Measurements from ENCODE around the gene SPOP. TPM values are rescaled to one million over a fixed set of nuclear protein-coding genes. Genes with fewer than 3 reads are reported as not detected.

Gene SPOP
- total and polyA plus RNA-seq, 5 experiments from 2014 or later: 75.9 to 126 (median 92.0) TPM

DNA sequence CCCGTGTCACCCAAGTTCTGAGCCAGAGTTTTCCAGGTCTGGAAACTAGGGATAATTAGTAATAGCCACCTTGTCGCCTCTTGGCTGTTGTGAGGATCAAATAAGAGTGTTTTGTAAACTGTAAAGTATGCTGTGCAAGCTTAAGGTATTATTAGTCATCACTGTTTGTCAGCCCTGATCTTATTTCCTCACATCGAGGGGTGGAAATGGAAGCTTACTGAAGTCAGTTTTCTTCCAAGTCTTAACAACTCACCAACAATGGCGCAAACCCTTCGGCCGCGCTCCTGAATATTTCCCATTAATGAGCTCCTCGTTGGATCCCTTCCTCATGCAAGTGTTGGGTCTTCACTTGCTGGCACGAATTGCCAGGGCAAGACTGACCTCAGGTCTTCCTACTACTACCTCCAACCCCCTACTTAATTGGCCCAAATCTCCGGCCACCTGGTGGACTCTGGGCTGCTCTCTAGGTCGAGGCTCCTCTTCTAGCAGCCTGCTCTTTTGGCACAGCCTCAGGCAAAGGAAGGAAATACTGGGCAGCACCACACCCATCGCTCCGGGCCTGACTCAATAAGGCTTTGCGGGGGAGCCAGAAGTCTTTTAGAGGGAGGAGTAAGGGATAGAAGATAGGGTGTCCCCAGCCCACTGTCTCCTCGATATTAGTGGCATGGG is 30.8 kb upstream of the SPOP start:
- no peaks in the 10 kb centered on the region for H3K27me3 Mint-ChIP-seq
- H3K9me3 Mint-ChIP-seq: no peaks in the 10 kb centered on the region
- peaks cover 0 to 55% (median 6%) of the 10 kb centered on the region in 3 donors for H3K36me3 Mint-ChIP-seq
- ATAC-seq: peak in 1 of 2 donors; percentile 9
- POLR2A ChIA-PET: interaction anchor here (0.6 to 8.6 kb wide), 27 partner anchors 9 to 143 kb away, joined by 3 to 92 read pairs (median 4); partner anchors contain the start of genes FAM117A and KAT7
- H3K4me1 Mint-ChIP-seq: peaks cover 19 to 48% (median 47%) of the 10 kb centered on the region in 4 donors
- H3K4me3 Mint-ChIP-seq: peak overlapping the region; percentile 89 to 99 (median 94)
- peak overlapping the region; percentile 96 to 100 (median 98) for H3K27ac Mint-ChIP-seq
- no peak for DNase-seq

DNA sequence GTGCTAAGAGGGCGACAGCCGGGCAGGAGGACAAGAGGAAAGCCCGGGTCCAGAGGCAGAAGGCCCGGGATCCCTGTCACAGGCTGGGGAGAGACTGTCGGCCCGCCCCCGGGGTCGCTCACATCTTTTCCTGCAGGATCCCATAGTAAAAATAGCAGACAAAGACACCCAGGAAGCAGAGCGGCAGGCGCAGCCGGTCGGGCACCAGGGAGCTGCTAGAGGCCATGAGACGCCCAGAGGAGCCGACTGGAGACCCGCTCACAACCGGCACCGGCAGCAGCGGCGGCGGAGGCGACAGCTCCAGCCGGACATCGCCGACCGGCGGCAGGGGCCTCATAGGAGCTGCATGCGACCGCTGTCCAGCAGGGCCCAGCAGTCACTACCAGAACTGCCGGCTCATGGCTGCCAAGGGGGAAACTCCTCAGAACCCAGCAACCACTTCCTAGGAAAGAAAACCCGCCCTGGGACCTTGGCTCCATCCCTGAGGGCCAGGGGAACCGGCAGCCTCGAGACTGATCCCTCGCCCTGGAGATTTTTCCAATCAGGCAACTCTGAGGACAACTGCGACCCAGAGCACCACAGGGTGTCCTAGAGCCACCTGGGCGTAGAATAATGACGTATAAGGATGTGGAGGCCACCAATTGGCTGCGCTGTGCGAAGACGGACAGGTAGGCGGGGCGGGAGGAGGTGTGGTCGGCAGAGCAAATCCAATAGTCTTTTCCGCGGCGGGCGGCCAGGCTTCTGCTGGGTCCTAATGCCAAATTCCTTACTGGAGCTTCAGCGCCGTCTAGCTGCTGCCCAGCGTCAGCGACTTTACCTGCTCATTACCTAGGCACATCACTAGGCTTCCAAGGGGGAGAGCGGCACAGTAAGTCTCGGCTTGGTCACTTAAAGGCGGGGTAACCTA is 30.0 kb upstream of the SPOP start, which contains the start of gene SLC35B1:
Gene SLC35B1 (minus strand): TSS at position 357 of the 907 bp plus-strand sequence. CDS start 131 bp downstream, at position 226.
- H3K27me3 Mint-ChIP-seq: no peaks in the 10 kb centered on the region
- peak within 1 kb of the TSS; percentile 89 to 99 (median 94) for H3K4me3 Mint-ChIP-seq
- H3K9me3 Mint-ChIP-seq: no peaks in the 10 kb centered on the region
- H3K4me1 Mint-ChIP-seq: peaks cover 18 to 48% (median 47%) of the 10 kb centered on the region in 4 donors
- DNase-seq: peak; percentile 94 to 99 (median 98)
- POLR2A ChIA-PET: interaction anchor here (0.6 to 8.6 kb wide), 30 partner anchors 8 to 143 kb away, joined by 3 to 92 read pairs (median 4); partner anchors contain the start of genes FAM117A and KAT7
- peak; percentile 97 to 98 for ATAC-seq
- peak within 1 kb of the TSS; percentile 96 to 100 (median 98) for H3K27ac Mint-ChIP-seq
- H3K36me3 Mint-ChIP-seq: peaks cover 0 to 59% (median 6%) of the 10 kb centered on the region in 3 donors

DNA sequence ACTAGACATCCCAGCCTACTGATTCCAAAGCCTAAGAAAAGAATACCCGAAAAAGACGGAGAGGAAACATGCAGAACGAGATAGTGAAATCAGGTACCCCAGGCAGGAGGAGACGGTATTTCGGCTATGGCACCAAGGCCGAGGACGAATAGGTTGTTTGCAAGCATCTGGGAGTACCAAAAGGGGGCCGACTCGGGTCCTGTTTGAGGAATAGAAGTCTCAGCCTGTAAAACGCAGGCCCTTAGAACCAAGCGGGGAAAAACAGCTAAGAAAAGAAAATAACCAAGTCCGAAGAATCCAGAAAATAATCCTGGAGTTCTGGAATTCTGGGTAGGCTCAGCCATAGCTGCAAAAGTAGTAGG is 29.3 kb upstream of the SPOP start:
- H3K36me3 Mint-ChIP-seq: peaks cover 0 to 60% (median 6%) of the 10 kb centered on the region in 3 donors
- H3K27me3 Mint-ChIP-seq: no peaks in the 10 kb centered on the region
- H3K9me3 Mint-ChIP-seq: no peaks in the 10 kb centered on the region
- H3K4me3 Mint-ChIP-seq: peak overlapping the region; percentile 89 to 99 (median 94)
- ATAC-seq: no peak
- POLR2A ChIA-PET: interaction anchor here (1.0 to 8.6 kb wide), 19 partner anchors 7 to 144 kb away, joined by 3 to 92 read pairs (median 6); partner anchors contain the start of genes FAM117A and KAT7
- DNase-seq: peak in 7 of 10 donors; percentile 15 to 37 (median 31)
- peak overlapping the region; percentile 96 to 100 (median 98) for H3K27ac Mint-ChIP-seq
- H3K4me1 Mint-ChIP-seq: peaks cover 18 to 48% (median 47%) of the 10 kb centered on the region in 4 donors

DNA sequence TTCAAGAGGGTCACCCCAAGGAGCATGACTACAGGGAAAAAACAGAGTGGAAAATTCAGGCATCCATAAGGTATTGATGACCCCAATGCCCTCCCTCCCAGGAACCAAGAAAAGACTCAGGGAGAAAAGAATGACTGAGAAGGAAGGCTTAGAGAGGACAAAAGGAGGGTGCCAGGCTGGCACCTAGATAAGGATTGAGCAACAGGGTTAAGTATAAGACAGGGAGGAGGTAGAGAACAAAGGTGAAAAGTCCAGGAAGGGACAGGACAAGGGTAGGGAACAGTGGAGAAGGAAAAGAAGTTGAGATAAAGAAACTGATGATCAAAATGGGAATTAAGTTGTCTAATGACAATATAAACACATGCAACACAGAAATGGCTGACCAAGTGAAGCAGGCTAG is 27.4 kb upstream of the SPOP start:
- Mint-ChIP-seq H3K36me3 (peaks cover 0 to 60% (median 10%) of the 10 kb centered on the region in 3 donors), H3K27ac (peak overlapping the region; percentile 58 to 97 (median 76)), H3K4me1 (peaks cover 15 to 51% (median 48%) of the 10 kb centered on the region in 4 donors), H3K4me3 (peak overlapping the region in 8 of 10 donors; percentile 28 to 99 (median 64)), H3K9me3 (no peaks in the 10 kb centered on the region), H3K27me3 (no peaks in the 10 kb centered on the region)
- DNase-seq (no peak), ATAC-seq (no peak)
- POLR2A ChIA-PET: interaction anchor here (0.5 to 8.6 kb wide), 6 partner anchors 14 to 344 kb away, joined by 3 to 91 read pairs (median 5); partner anchors contain the start of gene FAM117A

DNA sequence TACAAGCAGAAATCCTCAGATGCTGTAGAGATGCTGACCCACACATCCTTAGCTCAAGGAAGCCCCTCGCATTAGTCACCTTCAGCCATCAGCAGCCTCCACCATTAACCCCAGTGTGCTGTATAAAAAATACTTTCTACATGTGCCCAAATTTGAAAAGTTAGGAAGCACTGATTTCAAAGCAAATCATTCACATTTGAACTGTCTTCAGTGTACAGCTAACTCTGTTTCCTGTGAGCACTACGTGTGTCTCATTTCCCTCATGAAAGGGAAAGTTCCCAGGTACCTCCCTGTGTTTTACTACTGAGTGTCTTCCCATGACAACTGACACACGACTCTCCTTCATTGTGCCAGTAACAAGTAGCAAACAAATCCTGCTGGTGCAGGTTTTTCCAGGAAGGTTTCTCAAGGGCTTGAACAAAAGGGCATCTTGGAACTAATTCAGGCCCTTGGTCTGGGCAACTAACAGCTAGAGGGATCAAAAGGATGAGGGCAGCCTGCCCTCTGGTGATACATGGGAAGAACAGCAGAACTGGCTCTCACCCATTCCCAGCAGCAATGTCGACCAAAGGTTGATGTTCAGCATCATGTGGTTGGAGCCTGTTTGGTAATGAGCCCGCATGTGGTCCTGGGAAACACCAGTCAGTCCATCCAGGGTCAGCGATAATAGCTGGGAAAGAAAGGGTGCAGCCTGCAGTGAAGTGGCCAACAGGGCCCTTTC is 25.8 kb upstream of the SPOP start:
- Mint-ChIP-seq H3K27me3 (no peaks in the 10 kb centered on the region), H3K9me3 (no peaks in the 10 kb centered on the region), H3K4me1 (peaks cover 22 to 56% (median 45%) of the 10 kb centered on the region in 4 donors), H3K27ac (peak overlapping the region in 4 of 10 donors; percentile 38 to 77 (median 52)), H3K4me3 (no peak overlapping the region), H3K36me3 (peaks cover 0 to 63% (median 10%) of the 10 kb centered on the region in 3 donors)
- POLR2A ChIA-PET: interaction anchor here (0.5 to 8.6 kb wide), 11 partner anchors 8 to 148 kb away, joined by 3 to 91 read pairs (median 4); partner anchors contain the start of gene FAM117A
- no peak for DNase-seq
- ATAC-seq: no peak

DNA sequence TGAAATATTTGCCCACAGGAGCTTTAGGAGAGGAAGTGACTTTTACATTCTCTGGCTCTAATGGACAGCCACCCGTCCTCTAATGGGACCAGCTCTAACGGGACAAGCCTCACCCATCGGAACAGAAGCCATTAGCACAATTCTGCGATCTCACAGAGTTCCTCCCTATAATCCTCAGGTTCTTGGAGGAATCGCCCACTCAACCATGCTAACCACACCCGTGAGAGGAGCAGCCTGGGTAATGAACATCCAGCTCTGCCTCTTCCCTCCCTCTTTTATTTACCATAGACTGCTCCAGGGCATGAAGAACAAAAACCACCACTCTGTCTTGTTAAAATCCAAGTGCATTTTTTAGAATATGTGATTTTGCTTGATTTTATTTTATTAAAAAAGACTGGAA is 23.1 kb upstream of the SPOP start:
- Mint-ChIP-seq H3K9me3 (no peaks in the 10 kb centered on the region), H3K27ac (peak overlapping the region in 4 of 10 donors; percentile 4 to 89 (median 48)), H3K27me3 (no peaks in the 10 kb centered on the region), H3K4me1 (peaks cover 25 to 47% (median 33%) of the 10 kb centered on the region in 4 donors), H3K36me3 (peaks cover 0 to 60% (median 9%) of the 10 kb centered on the region in 3 donors), H3K4me3 (no peak overlapping the region)
- no peak for ATAC-seq
- POLR2A ChIA-PET: interaction anchor here (1.1 kb wide), 1 partner anchor 129 kb away, joined by 4 read pairs; no protein-coding TSS in a partner anchor
- DNase-seq: no peak

DNA sequence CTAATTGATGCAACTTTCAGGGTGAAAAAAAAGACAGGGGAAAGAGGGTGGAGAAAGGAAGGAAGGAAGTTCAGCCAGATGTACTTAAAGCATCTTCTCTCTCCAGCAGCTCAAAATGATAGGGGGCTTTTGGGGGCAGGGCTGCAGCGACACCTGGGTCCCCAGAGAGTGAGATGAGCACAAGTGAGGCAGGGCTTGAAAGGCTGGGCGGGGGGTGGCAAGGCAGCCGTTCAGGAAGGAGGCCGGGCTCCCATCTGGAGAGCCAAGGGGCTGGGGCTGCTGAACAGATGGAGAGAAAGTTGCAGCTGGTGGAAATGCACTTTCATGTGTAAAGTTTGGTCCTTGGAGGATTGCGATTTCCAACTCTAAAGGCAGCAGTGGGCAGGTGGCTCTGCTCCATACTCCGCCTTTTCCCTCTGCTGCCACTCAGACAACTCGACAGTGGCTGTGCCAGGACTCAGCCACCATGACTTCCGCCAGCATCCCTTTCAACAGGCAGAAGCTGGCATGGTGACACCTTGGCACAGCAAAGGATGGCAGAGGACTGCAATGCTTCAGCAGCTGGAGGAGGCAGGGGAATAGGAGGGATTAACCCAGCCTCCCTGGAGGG is 22.2 kb upstream of the SPOP start:
- H3K4me3 Mint-ChIP-seq: peak overlapping the region in 1 of 10 donors; percentile 17
- H3K27ac Mint-ChIP-seq: peak overlapping the region; percentile 16 to 89 (median 84)
- no peaks in the 10 kb centered on the region for H3K27me3 Mint-ChIP-seq
- H3K4me1 Mint-ChIP-seq: peaks cover 25 to 47% (median 33%) of the 10 kb centered on the region in 4 donors
- DNase-seq: no peak
- peaks cover 0 to 52% (median 7%) of the 10 kb centered on the region in 3 donors for H3K36me3 Mint-ChIP-seq
- no peaks in the 10 kb centered on the region for H3K9me3 Mint-ChIP-seq
- no peak for ATAC-seq
- POLR2A ChIA-PET: interaction anchor here (0.5 to 1.5 kb wide), 6 partner anchors 8 to 452 kb away, joined by 3 to 5 read pairs (median 3); partner anchors contain the start of genes FAM117A and SLC35B1

DNA sequence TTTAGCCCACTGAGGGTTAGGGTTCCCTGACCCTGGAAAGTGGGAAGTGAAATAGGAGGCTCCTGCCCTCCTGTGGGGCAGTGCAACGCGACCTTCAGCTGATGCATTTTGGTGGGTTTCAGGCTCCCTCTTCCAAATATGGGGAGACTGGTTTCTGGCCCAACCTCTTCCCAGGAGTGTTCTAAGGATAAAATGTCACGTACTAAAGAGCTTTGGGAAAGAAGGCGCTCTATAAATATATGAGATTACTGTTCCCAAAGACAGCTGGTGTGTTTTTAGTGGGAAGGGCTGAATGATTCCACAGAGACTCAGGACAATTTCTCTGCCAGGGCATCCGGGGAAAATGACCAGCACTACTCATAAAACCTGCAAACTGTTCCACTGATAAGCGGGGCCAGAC is 20.1 kb upstream of the SPOP start:
- H3K4me3 Mint-ChIP-seq: no peak overlapping the region
- no peaks in the 10 kb centered on the region for H3K9me3 Mint-ChIP-seq
- H3K27ac Mint-ChIP-seq: peak overlapping the region in 7 of 10 donors; percentile 16 to 86 (median 74)
- H3K4me1 Mint-ChIP-seq: peaks cover 31 to 42% (median 35%) of the 10 kb centered on the region in 4 donors
- DNase-seq (no peak), ATAC-seq (no peak)
- POLR2A ChIA-PET: interaction anchor here (0.7 to 3.6 kb wide), 7 partner anchors 10 to 122 kb away, joined by 3 to 18 read pairs (median 3); partner anchors contain the start of genes NXPH3, SLC35B1 and SPOP
- peaks cover 0 to 38% (median 4%) of the 10 kb centered on the region in 3 donors for H3K36me3 Mint-ChIP-seq
- no peaks in the 10 kb centered on the region for H3K27me3 Mint-ChIP-seq

DNA sequence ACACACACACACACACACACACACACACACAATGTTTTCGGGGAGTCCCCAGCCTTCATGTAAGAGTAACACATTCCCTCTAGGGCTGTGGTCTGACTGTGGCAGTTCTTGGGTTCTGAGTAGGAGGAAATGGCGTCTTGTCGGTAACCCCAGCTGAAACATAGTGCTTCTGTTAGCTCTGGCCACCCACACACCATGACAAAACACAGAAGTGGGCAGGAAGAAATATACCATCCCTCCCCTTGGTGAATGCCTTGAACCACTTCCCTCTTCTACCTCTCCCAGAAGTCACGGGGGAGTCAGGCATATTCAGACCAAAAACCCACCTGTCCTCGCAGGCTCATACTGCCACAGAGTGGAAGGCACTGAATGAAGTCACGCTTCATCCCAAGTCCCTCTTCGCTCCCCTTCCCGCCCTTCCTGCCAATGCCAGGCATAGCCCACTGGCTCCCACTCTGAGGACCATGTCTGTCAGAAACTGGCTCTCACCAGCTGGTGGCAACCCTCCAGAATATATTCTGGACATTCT is 18.4 kb upstream of the SPOP start:
- H3K4me3 Mint-ChIP-seq: peak overlapping the region; percentile 38 to 80 (median 66)
- ATAC-seq: peak; percentile 93 to 96
- no peaks in the 10 kb centered on the region for H3K27me3 Mint-ChIP-seq
- POLR2A ChIA-PET: interaction anchor here (0.6 to 3.6 kb wide), 14 partner anchors 8 to 129 kb away, joined by 3 to 18 read pairs (median 4); partner anchors contain the start of genes SLC35B1 and SPOP
- H3K4me1 Mint-ChIP-seq: peaks cover 40 to 54% (median 44%) of the 10 kb centered on the region in 4 donors
- H3K27ac Mint-ChIP-seq: peak overlapping the region; percentile 89 to 96 (median 92)
- H3K36me3 Mint-ChIP-seq: peaks cover 0 to 23% (median 3%) of the 10 kb centered on the region in 3 donors
- DNase-seq: peak in 9 of 10 donors; percentile 14 to 81 (median 69)
- no peaks in the 10 kb centered on the region for H3K9me3 Mint-ChIP-seq

DNA sequence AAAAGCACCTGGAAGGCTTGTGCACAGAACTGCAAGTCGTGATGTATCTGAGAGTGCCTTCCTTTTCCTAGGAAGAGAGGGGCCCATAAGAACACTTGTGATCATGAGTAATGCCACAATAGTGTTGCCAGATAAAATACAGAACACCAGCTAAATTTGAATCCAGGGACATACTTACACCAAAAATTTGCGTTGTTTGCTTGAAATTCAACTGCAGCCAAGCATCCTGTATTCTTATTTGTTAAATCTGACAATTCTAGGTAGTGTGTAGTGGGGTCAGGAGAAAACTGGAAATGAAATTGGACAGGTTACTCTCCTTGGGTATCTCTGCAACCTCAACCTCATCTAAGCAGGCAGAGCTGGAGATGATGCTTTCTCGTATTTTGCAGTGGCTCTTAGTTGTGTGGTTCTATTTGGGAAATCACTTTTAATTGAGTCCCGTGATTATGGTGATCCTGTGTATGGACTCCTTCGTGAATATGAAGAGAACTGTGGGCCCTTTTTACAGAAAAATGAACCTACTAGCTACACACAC is 17.9 kb upstream of the SPOP start:
- ATAC-seq (peak in 1 of 2 donors; percentile 35), DNase-seq (no peak)
- no peaks in the 10 kb centered on the region for H3K9me3 Mint-ChIP-seq
- POLR2A ChIA-PET: interaction anchor here (0.6 to 3.6 kb wide), 12 partner anchors 8 to 128 kb away, joined by 3 to 18 read pairs (median 4); partner anchors contain the start of gene SPOP
- H3K27ac Mint-ChIP-seq: peak overlapping the region; percentile 89 to 96 (median 92)
- peaks cover 44 to 59% (median 50%) of the 10 kb centered on the region in 4 donors for H3K4me1 Mint-ChIP-seq
- H3K4me3 Mint-ChIP-seq: peak overlapping the region; percentile 31 to 80 (median 66)
- no peaks in the 10 kb centered on the region for H3K27me3 Mint-ChIP-seq
- peaks cover 0 to 18% (median 0%) of the 10 kb centered on the region in 3 donors for H3K36me3 Mint-ChIP-seq
